ENCODE measurements around the gene DPP10. TPM values are rescaled to one million over a fixed set of nuclear protein-coding genes. Genes with fewer than 3 reads are reported as not detected.

DPP10 gene
- total and polyA plus RNA-seq, 4 donors = 0.08 to 5.0 (median 0.27) TPM

DNA sequence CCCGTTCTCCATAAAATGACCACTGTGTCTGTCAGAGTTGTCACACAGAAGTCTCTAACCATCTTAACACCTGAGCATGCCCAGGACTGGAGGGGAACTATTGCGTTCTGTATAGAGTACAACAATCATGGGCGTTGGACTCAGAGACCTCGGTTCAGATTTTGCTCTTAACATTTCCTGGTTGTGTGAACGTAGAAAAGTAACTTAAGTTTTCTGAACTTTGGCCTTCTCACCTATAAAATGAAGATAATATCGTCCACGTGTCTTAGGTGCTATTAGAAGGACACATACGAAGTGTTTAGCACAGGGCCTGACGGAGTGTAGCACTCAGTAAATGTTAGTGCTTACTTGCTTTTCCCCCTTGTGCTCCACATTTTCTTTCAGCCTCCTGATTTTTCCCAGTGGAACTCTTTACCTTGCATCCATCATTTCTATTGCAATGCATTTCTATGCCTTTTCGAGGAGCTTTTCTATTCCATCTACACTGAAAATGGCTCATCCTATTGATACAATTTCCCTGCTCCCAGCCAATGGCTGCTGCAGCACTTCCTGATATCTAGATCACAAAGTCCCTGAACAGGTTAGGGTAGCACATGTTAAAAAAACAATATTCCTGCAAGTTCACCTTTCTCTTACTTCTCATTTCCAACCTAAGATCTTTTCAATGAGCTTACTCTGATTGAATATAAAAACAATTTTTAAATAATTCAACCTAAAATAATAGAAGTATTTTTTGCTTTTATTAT is 22.7 kb downstream of the DPP10 start:
- H3K9me3 ChIP-seq (ENCODE audit: control insufficient read depth in 4 of 4, insufficient read depth in 3 of 4, low read length in 3 of 4) = no peaks in the 10 kb centered on the region
- no peaks in the 10 kb centered on the region for H3K36me3 ChIP-seq (ENCODE audit: control insufficient read depth in 4 of 4, insufficient read depth in 4 of 4, low read length in 4 of 4)
- H3K4me3 ChIP-seq = no peak overlapping the region
- H3K9ac ChIP-seq (ENCODE audit: insufficient read depth in 1 of 2, low read length in 2 of 2) = no peak overlapping the region
- H3K27ac ChIP-seq (ENCODE audit: low read depth in 1 of 2, low read length in 1 of 2) = no peak overlapping the region
- ATAC-seq (ENCODE audit: insufficient read depth, low FRiP score) (no peak), DNase-seq (no peak)
- no peak for TF ChIP-seq CTCF (IDR thresholded peaks at IDR 0.05; ENCODE audit: control extremely low read depth, extremely low read depth)
- H3K27me3 ChIP-seq (ENCODE audit: control insufficient read depth in 3 of 3, insufficient read depth in 3 of 3, low read length in 2 of 3) = no peaks in the 10 kb centered on the region
- H3K4me1 ChIP-seq (ENCODE audit: control insufficient read depth in 5 of 5, insufficient read depth in 5 of 5, low read length in 5 of 5) = peaks cover 0 to 6% (median 0%) of the 10 kb centered on the region in 5 donors
- 89 to 93% methylated on average over 10 of the region's 10 CpGs for WGBS, 2 donors

DNA sequence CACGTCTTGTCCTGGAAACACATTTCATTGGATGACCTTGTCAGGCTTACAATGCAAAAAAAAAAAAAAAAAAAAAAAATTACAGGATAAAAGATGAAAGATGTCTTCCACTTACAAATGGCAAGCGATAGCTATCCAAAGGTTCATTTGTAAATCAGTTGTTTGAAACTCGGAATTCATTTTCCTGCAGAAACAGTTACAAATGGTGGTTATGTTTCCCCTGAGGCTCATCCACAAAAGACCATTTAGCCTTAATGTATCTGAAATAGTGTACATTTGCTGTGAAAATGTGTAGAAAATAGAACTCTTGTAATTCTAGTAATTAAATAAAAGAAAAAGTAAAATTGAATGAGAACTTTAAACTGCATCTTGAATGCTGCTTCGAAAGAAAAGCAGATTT is 25.9 kb downstream of the DPP10 start:
- no peak for TF ChIP-seq CTCF (IDR thresholded peaks at IDR 0.05; ENCODE audit: control extremely low read depth, extremely low read depth)
- Histone ChIP-seq H3K36me3 (ENCODE audit: control insufficient read depth in 4 of 4, insufficient read depth in 4 of 4, low read length in 4 of 4) (no peaks in the 10 kb centered on the region), H3K4me1 (ENCODE audit: control insufficient read depth in 5 of 5, insufficient read depth in 5 of 5, low read length in 5 of 5) (peaks cover 0 to 15% (median 0%) of the 10 kb centered on the region in 5 donors), H3K9me3 (ENCODE audit: control insufficient read depth in 4 of 4, insufficient read depth in 3 of 4, low read length in 3 of 4) (no peaks in the 10 kb centered on the region), H3K4me3 (no peak overlapping the region), H3K9ac (ENCODE audit: insufficient read depth in 1 of 2, low read length in 2 of 2) (no peak overlapping the region), H3K27me3 (ENCODE audit: control insufficient read depth in 3 of 3, insufficient read depth in 3 of 3, low read length in 2 of 3) (no peaks in the 10 kb centered on the region), H3K27ac (ENCODE audit: low read depth in 1 of 2, low read length in 1 of 2) (no peak overlapping the region)
- 87 to 91% methylated on average over 4 of the region's 4 CpGs for WGBS, 2 donors
- ATAC-seq (ENCODE audit: insufficient read depth, low FRiP score) (no peak), DNase-seq (no peak)

DNA sequence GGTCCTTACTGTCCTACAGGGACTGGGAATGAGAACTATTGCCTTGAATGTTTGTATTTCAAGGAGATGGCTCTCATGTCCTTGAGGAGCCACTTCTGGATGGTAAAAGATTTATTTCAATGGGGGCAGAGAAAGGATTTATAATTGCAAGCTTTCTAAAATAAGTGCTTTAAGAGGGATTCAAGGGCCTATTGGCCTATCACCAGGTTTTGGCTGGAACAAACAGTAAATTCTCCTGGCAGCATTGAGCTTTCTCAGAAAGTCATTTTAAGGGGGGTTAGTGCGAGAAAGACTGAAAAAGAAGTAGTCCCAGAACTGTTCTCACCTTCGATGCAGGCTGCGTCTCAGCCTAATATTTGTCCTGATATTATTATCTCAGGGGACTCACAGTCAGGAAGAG is 29.8 kb downstream of the DPP10 start:
- no peak overlapping the region for H3K9ac ChIP-seq (ENCODE audit: insufficient read depth in 1 of 2, low read length in 2 of 2)
- no peak for ATAC-seq (ENCODE audit: insufficient read depth, low FRiP score)
- H3K27ac ChIP-seq (ENCODE audit: low read depth in 1 of 2, low read length in 1 of 2) = no peak overlapping the region
- H3K36me3 ChIP-seq (ENCODE audit: control insufficient read depth in 4 of 4, insufficient read depth in 4 of 4, low read length in 4 of 4) = no peaks in the 10 kb centered on the region
- peak in 1 of 3 donors; percentile 61 for DNase-seq
- 61 to 76% methylated on average over 3 of the region's 3 CpGs for WGBS, 2 donors
- TF ChIP-seq CTCF (IDR thresholded peaks at IDR 0.05; ENCODE audit: control extremely low read depth, extremely low read depth) = no peak
- H3K27me3 ChIP-seq (ENCODE audit: control insufficient read depth in 3 of 3, insufficient read depth in 3 of 3, low read length in 2 of 3) = no peaks in the 10 kb centered on the region
- no peak overlapping the region for H3K4me3 ChIP-seq
- H3K4me1 ChIP-seq (ENCODE audit: control insufficient read depth in 5 of 5, insufficient read depth in 5 of 5, low read length in 5 of 5) = peaks cover 0 to 19% (median 0%) of the 10 kb centered on the region in 5 donors
- no peaks in the 10 kb centered on the region for H3K9me3 ChIP-seq (ENCODE audit: control insufficient read depth in 4 of 4, insufficient read depth in 3 of 4, low read length in 3 of 4)

All from lung (tissue), 12 donors.